Measurements from ENCODE around the gene CCNQ.

CCNQ gene

DNA sequence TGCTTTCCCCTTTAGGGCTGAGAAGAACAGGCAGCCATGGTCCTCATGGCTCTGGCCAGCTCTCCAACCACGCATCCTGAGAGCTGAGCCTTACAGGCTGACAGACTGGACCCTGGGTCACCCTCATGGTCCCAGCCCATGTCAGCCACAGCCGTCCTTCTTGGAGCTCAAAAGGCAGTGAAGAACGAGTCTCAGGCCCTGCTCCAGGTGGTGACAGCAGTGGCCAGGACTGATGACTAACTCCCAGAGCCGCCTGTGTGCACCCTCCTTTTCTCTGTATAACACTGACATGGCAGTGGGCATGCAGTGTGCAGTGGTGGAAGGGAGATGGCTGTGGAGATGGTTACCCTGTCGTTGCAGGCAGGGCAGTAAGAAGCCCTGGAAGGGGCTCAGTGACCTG is 37.8 kb upstream of the CCNQ start:
- no peak for DNase-seq

DNA sequence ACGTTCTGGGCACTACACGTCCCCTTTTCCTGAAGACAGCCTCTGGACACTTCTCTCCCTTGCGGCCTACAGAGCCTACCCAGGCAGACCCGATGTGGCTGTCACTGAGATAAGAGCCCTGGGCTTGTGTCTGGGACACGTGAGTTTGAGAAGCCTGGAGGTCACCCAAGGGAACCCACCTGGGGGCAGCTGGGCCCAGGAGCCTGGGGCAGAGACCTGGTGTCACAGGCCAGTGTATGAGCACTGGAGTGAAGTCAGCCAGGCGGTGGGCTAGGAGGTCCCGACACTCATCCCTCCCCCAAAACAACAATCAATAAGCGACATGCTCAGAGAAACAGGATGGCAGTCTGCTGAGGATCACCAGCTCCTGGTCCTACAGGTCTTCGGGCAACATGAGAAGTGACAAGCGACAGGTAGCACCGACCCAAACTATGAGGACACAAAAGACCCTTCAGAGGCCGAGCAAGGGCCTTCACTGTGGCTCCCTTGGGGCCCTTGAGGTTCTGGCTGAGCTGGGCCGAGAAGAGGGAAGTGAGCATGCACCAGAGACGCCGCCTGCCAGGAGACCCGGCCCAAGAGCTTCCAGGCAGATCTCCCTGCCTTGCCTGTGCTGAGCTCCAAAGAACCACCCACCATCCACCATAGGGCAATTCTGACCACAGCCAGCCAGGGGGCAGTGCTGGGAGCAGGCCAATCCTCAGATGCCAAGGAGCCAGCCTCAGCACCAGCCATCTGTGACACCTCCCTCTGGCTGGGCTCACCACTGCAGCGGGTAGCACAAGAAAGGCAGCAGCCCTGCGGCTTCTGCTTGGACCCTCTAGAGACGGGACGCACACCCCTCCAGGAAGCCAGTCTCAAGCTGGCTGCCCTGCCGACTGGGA is 37.1 kb upstream of the CCNQ start:
- DNase-seq, result peak; percentile 2

DNA sequence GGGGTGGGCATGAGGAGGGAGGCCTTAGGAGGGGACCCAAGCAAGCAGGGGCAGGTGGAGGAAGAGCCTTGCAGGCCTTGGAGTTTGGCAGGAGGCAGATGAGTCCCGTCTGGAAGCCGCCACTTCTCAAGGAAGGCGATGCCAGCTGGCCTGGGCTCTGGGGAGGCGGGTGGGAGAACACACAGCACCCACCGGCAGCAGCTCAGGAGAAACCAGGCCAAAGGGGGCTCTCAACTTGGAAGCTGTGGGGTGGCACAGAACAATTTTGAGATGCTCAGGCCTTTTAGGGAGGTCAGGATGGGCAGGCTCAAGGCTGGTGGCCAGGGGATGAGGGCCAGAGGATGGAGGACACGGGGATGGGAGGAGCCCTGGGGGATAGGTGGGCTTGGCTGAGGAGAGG is 36.4 kb upstream of the CCNQ start:
- no peak for DNase-seq

DNA sequence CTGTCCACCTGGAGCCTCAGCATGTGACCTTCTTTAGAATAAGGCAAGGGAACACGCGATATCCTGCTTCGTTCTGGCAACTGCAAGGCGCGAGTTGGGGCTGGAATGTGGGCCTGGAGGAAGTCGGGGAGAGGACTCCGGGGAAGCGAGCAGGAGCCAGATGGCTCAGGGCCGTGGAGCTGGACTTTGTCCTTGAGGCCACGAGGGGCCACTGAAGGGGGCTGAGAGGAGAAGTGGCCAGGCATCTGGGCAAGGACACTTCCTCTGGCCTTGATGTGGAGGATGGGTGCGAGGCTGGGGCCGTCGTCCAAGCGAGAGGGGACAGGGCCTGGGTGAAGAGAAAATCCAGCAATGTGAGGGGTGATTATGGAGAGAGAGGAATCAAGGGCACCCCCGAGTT is 35.9 kb upstream of the CCNQ start:
- DNase-seq, result no peak

DNA sequence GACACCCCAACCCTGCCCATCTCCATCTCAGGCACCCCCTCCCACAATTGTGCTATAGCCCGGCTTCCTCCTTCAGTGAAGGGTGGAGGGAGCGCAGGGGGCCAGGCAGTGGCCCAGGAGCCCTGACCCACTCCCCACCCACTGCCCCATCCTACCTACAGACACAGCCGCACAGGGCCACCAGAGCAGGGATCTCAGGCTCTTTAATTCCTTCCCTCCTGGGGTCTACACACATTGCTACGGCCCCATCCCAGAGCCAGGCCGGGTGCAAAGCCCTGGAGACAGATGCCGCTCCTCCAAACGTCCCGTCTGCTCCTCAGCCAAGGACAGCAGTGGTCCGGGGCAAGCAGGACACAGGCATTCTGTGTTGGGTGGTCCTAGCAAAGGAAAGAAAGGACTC is 35.3 kb upstream of the CCNQ start:
- no peak for DNase-seq

DNA sequence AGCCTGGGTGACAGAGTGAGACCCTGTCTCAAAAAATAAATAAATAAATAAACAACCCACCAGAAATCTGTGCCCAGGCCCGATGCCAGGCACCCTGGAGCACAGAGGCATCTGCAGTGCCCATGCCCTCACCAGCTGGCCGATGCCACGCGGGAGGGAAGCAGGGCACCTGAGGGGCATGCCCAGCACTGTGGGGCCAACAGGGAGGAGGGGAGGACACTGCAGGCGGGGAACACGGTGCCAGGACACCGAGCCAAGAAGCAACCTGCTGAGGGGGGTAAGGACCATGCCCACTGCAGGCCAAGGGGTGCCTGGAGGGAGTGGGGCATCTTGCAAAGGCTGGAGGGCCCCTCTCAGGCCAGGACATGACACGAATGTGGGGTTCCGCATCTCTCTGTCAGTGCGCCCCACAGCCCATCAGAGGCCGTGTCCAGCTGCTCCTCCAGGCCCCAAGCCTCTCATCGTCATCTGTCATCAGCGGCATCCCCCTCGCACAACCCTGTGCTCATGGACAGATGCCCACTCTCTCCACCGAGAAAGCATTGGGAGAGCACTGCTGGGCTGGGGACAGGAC is 34.8 kb upstream of the CCNQ start:
- no peak for DNase-seq

DNA sequence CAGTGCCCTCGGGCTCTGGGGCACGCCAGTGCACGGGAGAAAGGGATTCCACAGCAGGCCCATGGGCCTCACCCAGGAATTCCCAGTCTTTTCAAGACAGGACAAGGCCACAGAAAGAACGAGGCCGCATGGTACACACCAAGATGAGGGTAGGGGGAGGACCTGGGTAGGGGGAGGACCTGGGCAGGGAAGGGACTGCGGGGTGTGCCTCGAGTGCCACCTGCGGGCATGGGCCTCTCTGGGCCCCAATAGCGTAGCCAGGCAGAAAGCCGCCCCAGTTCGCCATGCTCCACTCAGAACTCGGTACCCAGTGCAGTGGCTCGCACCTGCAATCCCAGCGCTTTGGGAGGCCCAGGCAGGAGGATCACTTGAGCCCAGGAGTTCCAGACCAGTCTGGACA is 34.1 kb upstream of the CCNQ start:
- no peak for DNase-seq

DNA sequence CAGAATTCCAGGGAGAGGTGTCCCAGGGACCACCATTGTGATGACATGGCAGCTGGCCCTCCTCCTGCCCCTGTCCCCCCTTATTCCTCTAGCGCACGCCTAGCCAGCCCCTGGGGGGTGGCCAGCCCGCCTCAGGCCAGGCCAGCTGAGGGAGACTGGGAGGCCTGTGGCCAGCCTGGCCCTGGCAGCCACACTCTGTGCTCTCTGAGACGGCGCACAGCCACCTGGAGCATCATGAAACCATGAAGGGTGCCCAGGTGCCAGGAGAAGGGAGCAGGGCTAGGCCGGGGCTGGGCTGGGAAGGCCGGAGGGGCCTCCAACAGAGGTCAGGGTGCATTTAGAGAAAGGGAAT is 33.6 kb upstream of the CCNQ start:
- no peak for DNase-seq

DNA sequence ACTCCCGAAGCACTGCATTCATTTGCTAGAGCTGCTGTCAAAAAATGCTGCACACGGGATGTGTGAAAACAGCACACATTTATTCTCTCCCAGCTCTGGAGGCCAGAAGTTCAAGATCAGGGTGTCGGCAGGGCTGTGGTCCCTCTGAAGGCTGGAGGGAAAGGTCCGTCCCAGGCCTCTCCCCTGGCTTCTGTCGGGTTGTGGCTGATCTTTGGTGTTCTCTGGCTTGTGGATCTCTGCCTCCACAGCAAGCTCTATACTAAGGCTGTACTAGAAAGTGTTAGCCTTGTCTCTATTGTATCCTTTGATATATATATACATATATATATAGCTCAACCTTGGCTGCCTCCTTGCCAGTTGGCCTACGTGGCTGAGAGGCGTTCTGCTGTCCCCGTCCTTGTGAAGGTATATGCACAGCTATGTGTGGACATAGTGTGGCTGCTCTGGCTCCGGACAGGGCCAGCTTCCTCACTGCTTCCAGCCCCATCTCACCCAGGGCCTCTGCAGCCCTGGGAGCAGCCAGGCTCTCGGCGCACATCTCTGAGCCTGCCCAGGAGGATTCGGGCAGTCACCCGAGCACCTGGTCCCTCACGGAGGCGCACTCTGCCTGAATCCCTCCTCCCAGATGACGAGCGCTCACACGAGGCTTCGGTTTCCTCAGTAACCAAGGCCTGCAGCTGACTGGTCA is 33.1 kb upstream of the CCNQ start:
- DNase-seq, result no peak

DNA sequence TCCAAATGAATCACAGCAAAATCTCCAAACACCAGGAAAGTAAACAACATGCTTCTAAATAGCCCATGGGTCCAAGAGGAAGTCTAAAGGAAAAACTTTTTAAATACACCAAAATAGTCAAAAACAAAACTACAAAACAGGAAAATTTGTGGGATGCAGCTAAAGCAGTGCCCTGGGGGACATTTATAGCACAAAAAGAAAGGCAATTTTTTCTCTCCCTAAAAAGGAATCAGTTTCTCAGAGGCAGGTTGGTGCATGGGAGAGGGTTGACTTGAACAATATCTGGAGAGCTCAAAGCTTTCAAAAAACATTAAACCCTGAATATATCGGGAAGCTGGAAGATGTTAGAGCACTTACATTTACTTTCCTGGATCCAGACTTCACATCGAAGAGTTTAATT is 32.4 kb upstream of the CCNQ start:
- no peak for DNase-seq

DNA sequence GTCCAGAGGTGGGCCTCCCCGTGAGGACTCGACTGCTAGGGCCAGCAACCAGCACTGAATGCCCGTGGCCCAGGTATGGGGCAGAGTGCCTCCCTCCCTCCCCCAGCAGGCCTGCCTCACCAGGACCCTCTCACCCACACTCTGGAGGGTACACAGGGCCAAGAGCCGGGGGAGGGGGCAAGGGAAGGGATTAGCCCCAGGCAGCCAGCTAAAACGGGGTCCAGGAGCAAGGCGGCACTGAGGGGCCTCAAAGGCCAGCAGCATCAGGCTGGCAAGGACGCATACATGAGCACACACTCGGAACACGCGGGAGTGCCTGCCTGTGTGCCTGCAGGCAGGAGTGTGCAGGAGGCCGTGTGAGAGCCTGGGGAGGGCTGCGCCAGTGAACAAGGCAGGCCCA is 29.7 kb upstream of the CCNQ start:
- DNase-seq, result no peak

DNA sequence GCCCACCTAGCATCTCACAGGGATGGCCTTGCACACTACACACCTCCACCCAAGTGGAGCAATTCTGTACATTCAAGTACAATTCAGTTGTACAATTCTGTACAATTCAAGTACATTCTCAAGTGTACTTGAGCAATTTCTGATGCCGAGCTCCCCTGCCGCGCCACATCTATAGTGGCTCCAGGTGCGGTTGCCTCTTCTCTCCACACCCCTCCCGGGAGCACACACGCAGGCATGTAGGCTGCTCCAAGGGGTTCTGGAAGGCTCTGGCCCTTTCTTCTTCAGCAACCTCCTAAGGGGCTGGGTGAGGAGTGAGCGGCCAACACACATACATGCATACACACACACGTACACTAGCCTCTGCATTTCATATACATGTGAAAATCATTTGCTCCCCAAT is 29.2 kb upstream of the CCNQ start:
- no peak for DNase-seq

DNA sequence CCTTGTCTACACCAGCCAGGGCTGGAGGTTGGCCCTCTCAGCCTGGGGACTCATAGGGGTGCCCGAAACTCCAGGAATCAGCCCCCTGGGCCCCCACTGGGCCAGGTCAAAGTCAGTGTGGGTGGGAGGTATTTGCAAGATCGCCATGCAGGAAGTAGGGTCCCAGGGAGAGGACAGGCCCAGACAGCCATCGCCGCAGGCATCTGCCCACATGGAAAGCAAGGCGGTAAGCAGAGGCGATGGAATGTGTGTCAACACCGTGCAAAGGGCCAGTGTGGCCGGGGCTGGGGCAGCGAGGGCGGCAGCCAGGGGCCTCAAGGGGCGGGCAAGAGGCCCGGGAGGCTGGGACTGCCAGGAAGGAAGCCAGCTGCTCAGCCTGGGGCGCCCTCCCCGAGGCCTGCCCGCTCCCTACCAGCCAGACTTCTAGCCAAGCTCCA is 28.8 kb upstream of the CCNQ start:
- no peak for DNase-seq

DNA sequence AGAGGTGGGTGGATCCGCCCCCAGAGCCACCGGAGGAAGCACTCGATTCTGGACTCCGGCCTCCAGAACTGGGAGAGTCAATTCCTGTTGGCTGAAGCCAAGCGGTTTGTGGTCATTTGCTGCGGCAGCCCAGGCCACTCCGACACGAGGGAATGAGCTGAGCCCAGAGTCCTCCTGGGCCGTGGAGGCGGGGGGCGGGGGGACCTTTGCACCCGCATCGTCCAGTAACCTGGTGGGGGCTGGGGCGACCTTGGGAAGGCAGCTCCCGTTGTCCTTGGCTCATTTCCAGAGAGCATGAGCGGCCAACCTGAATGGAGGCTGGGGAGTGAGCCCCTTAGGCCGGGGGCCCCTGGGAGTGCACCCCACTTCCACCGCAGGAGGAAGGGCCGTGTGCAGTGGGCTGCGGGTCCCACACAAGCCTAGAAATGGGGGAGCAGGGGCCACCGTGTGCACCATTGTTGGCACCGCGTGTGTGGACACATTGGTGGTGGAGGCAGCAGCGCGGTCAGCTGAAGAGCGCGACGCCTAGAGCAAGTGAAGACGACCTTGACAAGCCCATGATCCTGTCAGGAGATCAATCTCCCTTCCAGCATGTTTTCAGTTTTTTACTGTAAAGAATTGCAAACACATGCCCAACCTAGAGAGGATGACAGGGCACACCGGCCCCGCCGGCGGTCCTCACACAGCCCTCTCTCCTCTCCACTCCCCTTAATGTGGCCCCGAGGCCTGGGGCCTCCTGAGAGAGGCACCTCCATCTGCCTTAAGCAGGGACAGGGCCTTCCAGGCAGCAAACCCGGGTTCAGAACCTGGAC is 28.1 kb upstream of the CCNQ start:
- no peak for DNase-seq

DNA sequence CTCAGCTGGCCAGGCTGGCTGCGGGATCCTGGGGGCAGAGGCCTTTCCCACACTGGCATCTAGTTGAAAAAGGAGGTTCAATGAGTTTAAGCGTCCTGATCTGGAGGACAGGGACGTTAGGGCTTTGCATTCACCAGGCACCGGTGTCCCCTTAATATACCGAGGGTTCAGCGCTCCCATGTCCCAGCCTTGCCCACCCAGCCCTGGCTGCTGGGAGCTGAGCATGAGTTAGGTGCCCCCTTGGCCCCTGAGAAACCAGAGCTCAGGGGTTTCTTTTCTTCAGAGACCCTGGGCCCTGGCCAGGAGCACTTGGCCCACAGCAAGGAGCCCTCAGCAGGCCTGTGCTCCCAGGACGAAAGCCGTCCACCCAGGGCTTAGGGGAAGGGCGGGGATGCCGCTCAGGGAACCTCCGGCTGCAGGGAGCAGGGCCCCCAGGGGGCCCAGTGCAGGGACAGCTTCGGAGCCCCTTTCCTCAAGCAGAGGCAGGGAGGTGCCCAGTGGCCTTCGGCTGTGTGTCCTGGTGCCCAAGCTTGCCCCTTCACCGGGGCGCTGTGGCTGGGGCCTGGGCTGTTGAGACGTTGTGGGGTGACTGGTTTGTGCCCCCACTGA is 27.2 kb upstream of the CCNQ start:
- DNase-seq, result no peak

DNA sequence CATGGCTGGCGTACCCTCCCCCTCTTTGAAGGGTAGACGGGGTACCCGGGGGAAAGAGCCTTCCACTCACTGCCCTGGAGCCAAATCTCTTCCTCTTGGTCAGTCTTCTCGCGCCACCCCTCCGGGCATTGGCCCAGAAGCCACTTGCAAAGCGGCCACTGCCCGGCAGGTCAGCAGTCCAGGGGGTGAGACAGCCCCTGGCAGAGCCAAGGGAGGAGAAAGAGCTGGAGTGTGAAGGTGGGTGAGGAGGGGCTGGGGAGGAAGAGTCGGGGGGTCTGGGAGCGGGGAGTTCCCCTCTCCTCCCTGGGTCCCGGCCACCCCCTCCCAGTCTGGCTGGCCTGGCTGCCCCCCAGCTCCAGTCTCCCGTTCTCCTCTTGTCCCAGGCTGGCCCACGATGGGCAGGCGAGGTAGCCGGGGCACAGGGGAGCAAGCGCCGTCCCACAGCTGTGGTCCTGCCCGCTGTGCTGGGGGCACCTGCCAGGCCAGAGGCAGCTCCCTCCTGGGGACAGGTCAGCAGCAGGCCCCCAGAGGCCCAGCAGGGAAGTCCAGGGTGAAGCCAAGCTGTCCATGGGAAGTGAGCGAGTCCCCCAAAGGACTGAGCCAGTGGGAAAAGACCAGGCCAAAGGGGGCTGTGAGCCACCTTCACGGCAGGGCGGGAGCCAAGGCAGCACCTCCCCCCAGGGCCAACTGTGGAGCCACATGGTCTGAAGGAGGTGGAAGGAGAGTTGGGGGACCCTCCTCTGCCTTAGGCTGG is 26.5 kb upstream of the CCNQ start:
- no peak for DNase-seq

DNA sequence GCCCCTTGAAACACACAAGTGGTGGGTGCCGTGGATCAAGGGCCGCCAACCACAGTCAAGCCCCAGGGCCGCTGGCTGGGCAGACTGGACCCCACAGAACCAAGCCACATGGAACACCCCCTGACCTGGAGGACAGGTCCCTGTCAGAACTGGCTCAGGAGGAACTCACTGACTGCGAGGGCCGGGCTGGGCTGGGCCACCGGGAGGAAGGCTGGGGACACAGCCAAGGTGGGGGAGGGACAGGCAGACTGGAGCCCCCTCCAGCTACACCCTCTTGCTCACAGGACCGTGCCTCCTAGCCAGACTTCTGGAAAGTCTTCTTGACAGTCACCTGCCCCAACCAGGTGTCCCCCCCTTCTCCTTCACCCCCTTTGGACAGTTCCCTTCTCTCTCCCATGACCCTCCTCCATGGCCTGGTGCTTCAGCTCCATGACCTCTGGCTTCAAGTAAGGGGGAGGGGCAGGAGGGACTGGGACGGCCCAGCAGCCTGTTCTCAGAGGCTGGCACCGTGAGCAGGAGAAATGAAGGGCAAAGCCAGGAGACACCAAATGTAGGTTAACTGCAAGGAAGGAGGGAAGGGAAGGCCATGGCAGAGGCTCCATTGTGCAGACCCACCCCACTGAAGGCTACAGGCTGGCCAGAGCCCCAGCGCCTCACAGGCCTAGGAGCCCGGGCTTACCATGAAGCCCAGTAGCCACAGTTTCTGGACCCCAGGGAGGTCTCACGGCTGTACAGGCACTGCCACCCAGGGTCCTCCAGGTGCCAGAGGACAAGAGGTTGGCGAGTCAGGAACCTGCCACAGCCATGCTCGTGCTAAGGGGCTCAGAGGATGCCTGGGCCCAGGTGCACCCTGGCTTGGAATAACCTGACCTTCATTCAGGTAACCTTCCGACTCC is 25.5 kb upstream of the CCNQ start:
- DNase-seq, result no peak

DNA sequence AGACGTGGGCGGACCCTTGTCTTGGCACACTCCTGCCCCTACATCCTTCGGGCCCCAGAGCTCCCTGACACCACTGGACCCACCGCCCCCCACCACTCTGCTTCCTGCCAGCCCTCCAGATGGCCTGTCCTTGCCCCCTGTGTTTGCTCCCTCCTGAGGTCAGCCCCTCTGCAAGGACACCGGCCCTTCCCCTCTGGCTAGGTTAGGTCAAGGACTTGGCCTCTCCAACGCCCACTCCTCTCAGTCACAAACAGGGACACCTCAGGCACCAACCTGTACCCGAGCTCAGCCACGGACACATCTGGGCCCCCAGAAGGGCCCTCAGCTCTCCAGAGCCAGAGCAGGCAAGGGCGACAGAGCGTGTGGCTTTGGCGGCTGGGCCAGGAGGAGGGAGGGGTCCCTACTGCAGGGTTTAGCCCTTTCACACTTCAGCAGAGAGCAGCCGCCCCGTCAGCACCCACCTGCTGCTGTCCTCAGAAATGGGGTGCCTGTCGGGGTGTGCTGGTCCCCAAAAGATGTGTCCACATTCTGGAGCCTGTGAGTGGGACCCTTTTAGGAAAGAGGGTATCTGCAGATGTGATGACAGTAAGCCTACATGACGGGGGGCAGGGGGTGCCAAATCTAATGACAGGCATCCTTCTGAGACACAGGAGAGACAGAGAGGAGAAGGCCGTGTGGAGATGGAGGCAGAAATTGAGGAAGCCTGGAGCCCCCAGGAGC is 24.5 kb upstream of the CCNQ start:
- no peak for DNase-seq

DNA sequence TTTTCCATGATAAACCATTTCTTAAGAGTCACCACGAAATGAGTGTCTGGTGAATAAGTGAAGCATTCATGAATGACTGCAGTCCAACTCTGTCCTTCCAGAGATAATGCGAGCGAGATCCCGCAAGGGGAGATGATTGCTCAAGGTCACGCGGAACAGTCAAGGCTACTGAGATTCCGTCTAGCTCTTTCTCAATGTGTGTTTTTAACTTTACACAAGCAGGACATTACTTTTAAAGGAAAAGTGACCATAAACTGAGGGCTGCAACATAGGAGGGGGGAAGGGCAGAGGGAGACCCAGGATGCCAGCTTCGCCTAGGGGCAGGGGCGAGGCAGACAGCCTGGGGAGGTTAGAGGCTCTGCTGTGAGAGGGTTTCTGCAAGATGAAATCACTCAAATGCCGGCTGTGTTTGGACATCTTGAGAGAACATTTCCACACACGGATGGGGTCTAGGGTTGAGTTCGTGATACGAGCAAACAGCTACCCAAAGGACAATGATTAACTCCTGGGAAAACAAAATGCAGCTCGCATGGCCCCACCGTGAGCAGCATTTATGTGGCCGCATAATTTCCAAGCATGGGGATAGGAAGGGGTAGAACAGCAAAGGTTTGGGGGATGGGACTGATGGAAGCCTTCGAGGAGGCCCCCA is 23.8 kb upstream of the CCNQ start:
- no peak for DNase-seq
